ENCODE results near the gene CH25H.

DNA sequence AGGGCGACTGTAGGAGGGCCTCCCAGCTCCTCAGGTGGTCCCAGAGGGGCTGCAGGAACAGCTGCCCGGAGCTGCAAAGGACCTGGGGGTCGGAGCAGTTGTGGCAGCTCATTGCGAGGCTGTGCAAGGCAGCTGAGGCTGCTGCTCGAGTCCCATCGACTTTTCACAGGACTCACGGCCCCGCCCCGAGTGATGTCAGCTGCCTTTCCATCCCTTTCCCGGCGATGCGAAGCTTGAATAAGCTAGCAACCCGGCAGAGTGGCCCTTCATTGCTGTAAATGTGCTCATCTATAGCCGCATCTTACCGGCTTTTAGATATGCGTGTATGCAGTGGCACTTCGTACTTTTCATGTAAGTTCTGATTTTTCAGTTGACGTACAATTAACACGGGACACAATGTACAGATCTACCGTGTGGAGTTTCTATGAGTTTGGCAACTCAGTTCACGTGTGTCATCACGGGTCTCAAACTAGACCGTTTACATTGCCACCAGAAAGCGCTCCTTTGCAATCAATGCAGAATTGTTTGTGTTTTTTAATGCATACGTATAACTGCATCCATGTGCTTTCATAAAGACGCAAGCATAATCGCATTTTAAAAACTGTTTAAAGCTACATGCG is at the start of gene CH25H:
- TF ChIP-seq EZH2 (IDR thresholded peaks at IDR 0.05; ENCODE audit: insufficient read depth, poor library complexity, severe bottlenecking) (no peak), EZH2phosphoT487 (IDR thresholded peaks at IDR 0.05; ENCODE audit: insufficient read depth, low read depth) (no peak)

Data from GM23248 (cell line).